COLO668 (cell line): Measurements from ENCODE around the gene PCDH9.
A peak's percentile ranks its signal among the peaks of the same experiment; 100 is the strongest.

ENCODE experiments used
- DNase-seq: peaks from one replicate; lab custom pipeline; 2025; ENCODE audit not compliant: unreplicated experiment; lab: John Stamatoyannopoulos, UW

PCDH9 gene

GRCh38 chr13:67167420-67167819 is 62.7 kb downstream of the PCDH9 start:
- no peak for DNase-seq

GRCh38 chr13:67161176-67161575 is 69.0 kb downstream of the PCDH9 start:
- no peak for DNase-seq

GRCh38 chr13:67158903-67159302 is 71.2 kb downstream of the PCDH9 start:
- DNase-seq = no peak

- DNase-seq = no peak
Observed at GRCh38 chr13:67156723-67157060, 73.4 kb downstream of the PCDH9 start.

GRCh38 chr13:67155898-67156722 is 74.0 kb downstream of the PCDH9 start:
- no peak for DNase-seq

GRCh38 chr13:67152085-67152484 is 78.1 kb downstream of the PCDH9 start:
- DNase-seq = no peak

GRCh38 chr13:67151652-67152051 is 78.5 kb downstream of the PCDH9 start:
- DNase-seq = no peak

GRCh38 chr13:67150608-67151007 is 79.5 kb downstream of the PCDH9 start:
- no peak for DNase-seq

- DNase-seq = no peak
Observed at GRCh38 chr13:67148161-67148571, 82.0 kb downstream of the PCDH9 start.

GRCh38 chr13:67147342-67148133 is 82.6 kb downstream of the PCDH9 start:
- DNase-seq = no peak

- DNase-seq = no peak
Observed at GRCh38 chr13:67146523-67147130, 83.5 kb downstream of the PCDH9 start.

- DNase-seq = no peak
Observed at GRCh38 chr13:67145950-67146349, 84.2 kb downstream of the PCDH9 start.

- DNase-seq = no peak
Observed at GRCh38 chr13:67143544-67144115, 86.5 kb downstream of the PCDH9 start.

GRCh38 chr13:67140006-67140405 is 90.1 kb downstream of the PCDH9 start:
- no peak for DNase-seq

- peak; percentile 24 for DNase-seq
Observed at GRCh38 chr13:67139551-67139950, 90.6 kb downstream of the PCDH9 start.

- DNase-seq = no peak
Observed at GRCh38 chr13:67138970-67139369, 91.2 kb downstream of the PCDH9 start.

- DNase-seq = no peak
Observed at GRCh38 chr13:67137044-67137735, 92.9 kb downstream of the PCDH9 start.

GRCh38 chr13:67136157-67136556 is 94.0 kb downstream of the PCDH9 start:
- DNase-seq = no peak

- no peak for DNase-seq
Observed at GRCh38 chr13:67135356-67135755, 94.8 kb downstream of the PCDH9 start.

GRCh38 chr13:67134417-67135129 is 95.6 kb downstream of the PCDH9 start:
- no peak for DNase-seq
